Liver (tissue), 3 donors: Measurements from ENCODE around the gene DPH2.

Source experiments
- ATF3 ChIP-seq: IDR thresholded peaks from 2 replicates; pipeline ENCODE4 v1.6.1; 2016; ENCODE audit warnings: antibody characterized with exemption
- CTCF ChIP-seq: fragments of 150-350 bp; IDR thresholded peaks from 2 replicates; pipeline ENCODE4 v1.5.1; 2017; ENCODE audit warnings: improper control_type of control experiment, low read depth, low read length; ENCODE audit not compliant: missing input control
- TAF1 ChIP-seq: conservative IDR thresholded peaks from 2 replicates; pipeline ENCODE4 v1.6.1; 2016; ENCODE audit warnings: antibody characterized with exemption, mild to moderate bottlenecking
- donor health status: healthy.
- donor health status: healthy.

- TF ChIP-seq CTCF (no peak), TAF1 (no peak), ATF3 (no peak)
These were observed 27.6 kb downstream of the DPH2 start for GRCh38 chr1:43997295-43997999.
